ENCODE data around the gene IQCC.

DNA sequence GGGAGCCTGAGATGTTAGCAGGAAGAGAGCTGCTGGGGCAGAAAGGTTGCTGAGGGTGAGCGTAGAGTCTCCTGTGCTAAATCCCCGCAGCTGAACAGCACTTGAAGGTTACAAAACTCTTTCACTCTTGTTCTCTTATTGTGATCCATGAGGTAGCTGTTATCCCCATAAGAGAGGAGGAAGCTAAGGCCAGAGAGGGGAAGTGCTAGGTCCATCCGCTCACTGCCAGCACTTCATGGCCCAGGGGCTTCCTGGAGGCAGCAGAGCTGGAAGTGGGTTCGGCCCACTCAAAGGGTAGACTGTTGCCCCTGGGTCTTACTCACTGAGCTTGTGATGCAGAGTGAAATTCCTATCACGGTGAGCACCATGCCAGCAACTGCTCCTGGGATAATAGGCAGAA is 11.1 kb downstream of the IQCC start:
- TF ChIP-seq, protein P1, sequence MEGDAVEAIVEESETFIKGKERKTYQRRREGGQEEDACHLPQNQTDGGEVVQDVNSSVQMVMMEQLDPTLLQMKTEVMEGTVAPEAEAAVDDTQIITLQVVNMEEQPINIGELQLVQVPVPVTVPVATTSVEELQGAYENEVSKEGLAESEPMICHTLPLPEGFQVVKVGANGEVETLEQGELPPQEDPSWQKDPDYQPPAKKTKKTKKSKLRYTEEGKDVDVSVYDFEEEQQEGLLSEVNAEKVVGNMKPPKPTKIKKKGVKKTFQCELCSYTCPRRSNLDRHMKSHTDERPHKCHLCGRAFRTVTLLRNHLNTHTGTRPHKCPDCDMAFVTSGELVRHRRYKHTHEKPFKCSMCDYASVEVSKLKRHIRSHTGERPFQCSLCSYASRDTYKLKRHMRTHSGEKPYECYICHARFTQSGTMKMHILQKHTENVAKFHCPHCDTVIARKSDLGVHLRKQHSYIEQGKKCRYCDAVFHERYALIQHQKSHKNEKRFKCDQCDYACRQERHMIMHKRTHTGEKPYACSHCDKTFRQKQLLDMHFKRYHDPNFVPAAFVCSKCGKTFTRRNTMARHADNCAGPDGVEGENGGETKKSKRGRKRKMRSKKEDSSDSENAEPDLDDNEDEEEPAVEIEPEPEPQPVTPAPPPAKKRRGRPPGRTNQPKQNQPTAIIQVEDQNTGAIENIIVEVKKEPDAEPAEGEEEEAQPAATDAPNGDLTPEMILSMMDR (conservative IDR thresholded peaks at IDR 0.05 in 1 of 2, IDR thresholded peaks at IDR 0.05 in 1 of 2; ENCODE audit: extremely low read depth in 1 of 2, insufficient read depth in 1 of 2, low read depth in 1 of 2, low read length in 2 of 2) = no peak
- TF ChIP-seq EZH2 (IDR thresholded peaks at IDR 0.05; ENCODE audit: borderline replicate concordance, low read length) = no peak
